Measurements from ENCODE around the gene CAP2.

CAP2 gene

GRCh38 chr6:17593246-17593645 is 199.9 kb downstream of the CAP2 start:
- Histone ChIP-seq H3K27ac (ENCODE audit: low read depth, low read length) (no peak overlapping the region), H3K9me2 (replicated peaks; ENCODE audit: control insufficient read depth, low read length) (no peaks in the 10 kb centered on the region), H3K4me1 (ENCODE audit: control insufficient read depth, low read length) (no peaks in the 10 kb centered on the region), H3K4me3 (ENCODE audit: low read length) (no peak overlapping the region), H3K4me2 (ENCODE audit: low read length) (no peak overlapping the region), H3K36me3 (ENCODE audit: control insufficient read depth, low read length) (no peaks in the 10 kb centered on the region), H3K27me3 (ENCODE audit: control insufficient read depth, low read length) (no peaks in the 10 kb centered on the region), H3K9me3 (ENCODE audit: control insufficient read depth, insufficient read depth, low read length) (no peaks in the 10 kb centered on the region), H3F3A (ENCODE audit: control insufficient read depth, insufficient read depth) (no peaks in the 10 kb centered on the region), H4K20me1 (ENCODE audit: control insufficient read depth, insufficient read depth, low read depth, low read length) (no peaks in the 10 kb centered on the region), H3K79me2 (ENCODE audit: control insufficient read depth, low read length) (no peaks in the 10 kb centered on the region)
- no peak for TF ChIP-seq CTCF (IDR thresholded peaks at IDR 0.05; ENCODE audit: low read depth, low read length, poor library complexity, severe bottlenecking)
- TF ChIP-seq EZH2phosphoT487 (IDR thresholded peaks at IDR 0.05; ENCODE audit: borderline replicate concordance, low read length) = no peak

- no peak for TF ChIP-seq CTCF (IDR thresholded peaks at IDR 0.05; ENCODE audit: low read depth, low read length, poor library complexity, severe bottlenecking)
- no peak for TF ChIP-seq EZH2phosphoT487 (IDR thresholded peaks at IDR 0.05; ENCODE audit: borderline replicate concordance, low read length)
- H3F3A ChIP-seq (ENCODE audit: control insufficient read depth, insufficient read depth) = no peaks in the 10 kb centered on the region
Observed at GRCh38 chr6:17596085-17596484, 202.7 kb downstream of the CAP2 start.

GRCh38 chr6:17599877-17600526 is 206.6 kb downstream of the CAP2 start, which contains the start of gene FAM8A1:
Gene FAM8A1 (plus strand): TSS chr6:17600302. CDS start chr6:17600410, 108 bp downstream.
- H3K79me2 ChIP-seq (ENCODE audit: control insufficient read depth, low read length) = peaks cover 19% of the 10 kb centered on the region
- peaks cover 5% of the 10 kb centered on the region; the same call in 1 of the 2 replicates for H3F3A ChIP-seq (ENCODE audit: control insufficient read depth, insufficient read depth)
- peak within 1 kb of the TSS; percentile 88 for H3K4me2 ChIP-seq (ENCODE audit: low read length)
- peaks cover 8% of the 10 kb centered on the region for H3K36me3 ChIP-seq (ENCODE audit: control insufficient read depth, low read length)
- no peaks in the 10 kb centered on the region for H3K27me3 ChIP-seq (ENCODE audit: control insufficient read depth, low read length)
- TF ChIP-seq EZH2phosphoT487 (IDR thresholded peaks at IDR 0.05; ENCODE audit: borderline replicate concordance, low read length) (no peak), CTCF (IDR thresholded peaks at IDR 0.05; ENCODE audit: low read depth, low read length, poor library complexity, severe bottlenecking) (peak; percentile 18)
- H3K4me3 ChIP-seq (ENCODE audit: low read length) = peak within 1 kb of the TSS; percentile 80
- H3K9me2 ChIP-seq (replicated peaks; ENCODE audit: control insufficient read depth, low read length) = no peaks in the 10 kb centered on the region
- H4K20me1 ChIP-seq (ENCODE audit: control insufficient read depth, insufficient read depth, low read depth, low read length) = no peaks in the 10 kb centered on the region
- H3K27ac ChIP-seq (ENCODE audit: low read depth, low read length) = peak within 1 kb of the TSS; percentile 61
- no peaks in the 10 kb centered on the region for H3K9me3 ChIP-seq (ENCODE audit: control insufficient read depth, insufficient read depth, low read length)
- H3K4me1 ChIP-seq (ENCODE audit: control insufficient read depth, low read length) = peaks cover 24% of the 10 kb centered on the region

More at GRCh38 chr6:17596085-17596484, 202.7 kb downstream of the CAP2 start:
- no peaks in the 10 kb centered on the region for H4K20me1 ChIP-seq (ENCODE audit: control insufficient read depth, insufficient read depth, low read depth, low read length)
- H3K27me3 ChIP-seq (ENCODE audit: control insufficient read depth, low read length) = no peaks in the 10 kb centered on the region
- peaks cover 8% of the 10 kb centered on the region for H3K4me1 ChIP-seq (ENCODE audit: control insufficient read depth, low read length)
- H3K9me3 ChIP-seq (ENCODE audit: control insufficient read depth, insufficient read depth, low read length) = no peaks in the 10 kb centered on the region
- H3K36me3 ChIP-seq (ENCODE audit: control insufficient read depth, low read length) = no peaks in the 10 kb centered on the region
- H3K79me2 ChIP-seq (ENCODE audit: control insufficient read depth, low read length) = peaks cover 5% of the 10 kb centered on the region
- no peak overlapping the region for H3K4me3 ChIP-seq (ENCODE audit: low read length)
- H3K4me2 ChIP-seq (ENCODE audit: low read length) = no peak overlapping the region
- H3K27ac ChIP-seq (ENCODE audit: low read depth, low read length) = no peak overlapping the region
- no peaks in the 10 kb centered on the region for H3K9me2 ChIP-seq (replicated peaks; ENCODE audit: control insufficient read depth, low read length)

Data from DOHH2 (cell line).